Skeletal muscle tissue (tissue), 4 donors: ENCODE data around the gene BICC1. TPM values are rescaled to one million over a fixed set of nuclear protein-coding genes. Genes with fewer than 3 reads are reported as not detected.
"Not testable (repeated sequence)": the region's sequence is repeated elsewhere in the genome, so short reads cannot be mapped to it uniquely, and the experiment has no call there.

Source experiments
- H3K27ac ChIP-seq: one replicate; pipeline ENCODE4 v1.7.0; 2013; ENCODE audit warnings: mild to moderate bottlenecking, low read depth, low read length, inconsistent platforms
- H3K27me3 ChIP-seq, 3 donors: one replicate each; pipeline ENCODE4 v1.7.0; 2013; ENCODE audit warnings: low read length in 3 of 3; ENCODE audit not compliant: control insufficient read depth in 3 of 3, insufficient read depth in 3 of 3
- H3K36me3 ChIP-seq, 3 donors: one replicate each; pipeline ENCODE4 v1.7.0; 2013; ENCODE audit warnings: low read length in 3 of 3; ENCODE audit not compliant: control insufficient read depth in 3 of 3, insufficient read depth in 3 of 3
- H3K4me1 ChIP-seq, 3 donors: one replicate each; pipeline ENCODE4 v1.7.0; 2013; ENCODE audit warnings: low read length in 3 of 3, mild to moderate bottlenecking in 3 of 3; ENCODE audit not compliant: control insufficient read depth in 3 of 3, insufficient read depth in 3 of 3
- H3K4me3 ChIP-seq, 3 donors: one replicate each; pipeline ENCODE4 v1.7.0; 2013; ENCODE audit warnings: low read length in 3 of 3
- H3K9ac ChIP-seq, 3 donors: one replicate each; pipeline ENCODE4 v1.7.0; 2013; ENCODE audit warnings: low read length in 3 of 3, mild to moderate bottlenecking in 3 of 3, moderate library complexity in 2 of 3, low read depth in 1 of 3
- H3K9me3 ChIP-seq, 3 donors: one replicate each; pipeline ENCODE4 v1.7.0; 2013; ENCODE audit warnings: low read length in 3 of 3; ENCODE audit not compliant: control insufficient read depth in 3 of 3
- total RNA-seq: library from RNA; depleted of rRNA; stranded (reverse); fragments of >200 nt; gene quantifications from one replicate; pipeline ENCODE4 v1.2.3, GENCODE V29; 2014
- donor health status: Osteomylitis.

Gene BICC1
- total RNA-seq, 1 donor from 2014 or later = 25.6 TPM

- H3K9ac ChIP-seq, H3K9me3 ChIP-seq, H3K4me3 ChIP-seq, H3K27ac ChIP-seq, H3K36me3 ChIP-seq, H3K27me3 ChIP-seq: not testable (repeated sequence)
- H3K4me1 ChIP-seq = peaks cover 9 to 24% (median 17%) of the 10 kb centered on the region in 3 donors
These were observed 345.5 kb downstream of the BICC1 start for GRCh38 chr10:58858123-58858522.

GRCh38 chr10:58859526-58859925, 346.9 kb downstream of the BICC1 start:
- Histone ChIP-seq H3K36me3 (no peaks in the 10 kb centered on the region), H3K27me3 (no peaks in the 10 kb centered on the region), H3K9ac (no peak overlapping the region), H3K9me3 (peaks cover 0 to 2% (median 0%) of the 10 kb centered on the region in 3 donors), H3K4me1 (peaks cover 9 to 22% (median 11%) of the 10 kb centered on the region in 3 donors), H3K4me3 (no peak overlapping the region), H3K27ac (no peak overlapping the region)

GRCh38 chr10:58867683-58868082, 355.0 kb downstream of the BICC1 start:
- H3K9me3 ChIP-seq = no peaks in the 10 kb centered on the region
- H3K4me3 ChIP-seq = no peak overlapping the region
- no peaks in the 10 kb centered on the region for H3K27me3 ChIP-seq
- no peaks in the 10 kb centered on the region for H3K36me3 ChIP-seq
- no peaks in the 10 kb centered on the region for H3K4me1 ChIP-seq
- no peak overlapping the region for H3K9ac ChIP-seq
- no peak overlapping the region for H3K27ac ChIP-seq

GRCh38 chr10:58868736-58869435, 356.2 kb downstream of the BICC1 start:
- Histone ChIP-seq H3K9ac (no peak overlapping the region), H3K4me3 (no peak overlapping the region), H3K27me3 (no peaks in the 10 kb centered on the region), H3K27ac (no peak overlapping the region), H3K4me1 (no peaks in the 10 kb centered on the region), H3K9me3 (no peaks in the 10 kb centered on the region), H3K36me3 (no peaks in the 10 kb centered on the region)

GRCh38 chr10:58870070-58870469, 357.4 kb downstream of the BICC1 start:
- no peak overlapping the region for H3K9ac ChIP-seq
- no peak overlapping the region for H3K27ac ChIP-seq
- no peaks in the 10 kb centered on the region for H3K9me3 ChIP-seq
- no peaks in the 10 kb centered on the region for H3K27me3 ChIP-seq
- no peaks in the 10 kb centered on the region for H3K4me1 ChIP-seq
- H3K4me3 ChIP-seq = no peak overlapping the region
- H3K36me3 ChIP-seq = no peaks in the 10 kb centered on the region

GRCh38 chr10:58873161-58873560, 360.5 kb downstream of the BICC1 start:
- Histone ChIP-seq H3K4me1 (no peaks in the 10 kb centered on the region), H3K4me3 (no peak overlapping the region), H3K9ac (no peak overlapping the region), H3K9me3 (no peaks in the 10 kb centered on the region), H3K36me3 (no peaks in the 10 kb centered on the region), H3K27me3 (no peaks in the 10 kb centered on the region), H3K27ac (no peak overlapping the region)

Other genes with a start within 250 kb of the BICC1 start
- 3.1 TPM for gene IPMK, start 245.0 kb upstream of the BICC1 start, total RNA-seq
- gene CISD1, start 243.7 kb upstream of the BICC1 start, total RNA-seq = 8.9 TPM
- gene UBE2D1, start 177.9 kb upstream of the BICC1 start, total RNA-seq = 8.9 TPM
- gene TFAM, start 127.5 kb upstream of the BICC1 start, total RNA-seq = 14.6 TPM